Tibial nerve (tissue), 4 donors: Measurements from ENCODE around the gene ANKRD39. TPM values are rescaled to one million over a fixed set of nuclear protein-coding genes. Genes with fewer than 3 reads are reported as not detected.
A peak's percentile ranks its signal among the peaks of the same experiment; 100 is the strongest.

Source experiments
- DNase-seq, 2 donors: peaks; one replicate each; pipeline ENCODE4 v3.0.0-alpha.2; 2019; ENCODE audit warnings: low spot score in 2 of 2
- H3K27ac ChIP-seq, 4 donors: fragments of 200-600 bp; sonication (generic) in 3 of 4; one replicate each; pipeline ENCODE4 v1.5.1; 2017 to 2019; ENCODE audit warnings: mild to moderate bottlenecking in 1 of 4
- H3K27me3 ChIP-seq, 2 donors: fragments of 200-600 bp; sonication (generic) in 1 of 2; one replicate each; pipeline versions ENCODE4 v1.5.1 to v1.6.0; 2017 to 2019
- H3K36me3 ChIP-seq, 3 donors: fragments of 200-600 bp; sonication (generic); one replicate each; pipeline ENCODE4 v1.5.1; 2018 to 2019
- H3K4me1 ChIP-seq, 4 donors: fragments of 200-600 bp; sonication (generic) in 3 of 4; one replicate each; pipeline ENCODE4 v1.5.1; 2017 to 2019
- H3K4me3 ChIP-seq, 4 donors: fragments of 200-600 bp; sonication (generic) in 3 of 4; one replicate each; pipeline ENCODE4 v1.5.1; 2017 to 2019; ENCODE audit warnings: mild to moderate bottlenecking in 1 of 4, moderate library complexity in 1 of 4
- H3K9me3 ChIP-seq, 4 donors: fragments of 200-600 bp; sonication (generic) in 3 of 4; one replicate each; pipeline ENCODE4 v1.5.1; 2017 to 2019
- EP300 ChIP-seq, 2 donors: sonication (generic); formaldehyde crosslinking; IDR thresholded peaks; one replicate each; pipeline ENCODE4 v1.6.1; 2017; ENCODE audit warnings: antibody characterized with exemption in 2 of 2, mild to moderate bottlenecking in 1 of 2
- POLR2A ChIP-seq, 2 donors: fragments of 450-650 bp; IDR thresholded peaks; one replicate each; pipeline ENCODE4 v1.6.1; 2017; ENCODE audit warnings: antibody characterized with exemption in 2 of 2, mild to moderate bottlenecking in 2 of 2, moderate library complexity in 2 of 2
- WGBS, 2 donors: methylation state at CpG; one replicate each; pipeline ENCODE4 v1.1.5; 2018; 5-methylcytosine and 5-hydroxymethylcytosine counted together
- total RNA-seq, 4 donors: library from RNA; depleted of rRNA; stranded (reverse); fragments of >200 nt; gene quantifications; one replicate each; pipeline ENCODE4 v1.1.0, GENCODE V29; 2016
- TF ChIP-seq, protein P1 (sequence below), 5 experiments: fragments of 200-600 bp in 3 of 5; fragments of 450-650 bp in 2 of 5; sonication (generic) in 3 of 5; IDR thresholded peaks; one replicate each; pipeline ENCODE4 v1.5.1; 2016 to 2019; ENCODE audit warnings: antibody characterized with exemption in 5 of 5, mild to moderate bottlenecking in 3 of 5, moderate library complexity in 2 of 5

ANKRD39 gene
- total RNA-seq, 4 donors from 2014 or later, result 13.8 to 23.7 (median 19.5) TPM

DNA sequence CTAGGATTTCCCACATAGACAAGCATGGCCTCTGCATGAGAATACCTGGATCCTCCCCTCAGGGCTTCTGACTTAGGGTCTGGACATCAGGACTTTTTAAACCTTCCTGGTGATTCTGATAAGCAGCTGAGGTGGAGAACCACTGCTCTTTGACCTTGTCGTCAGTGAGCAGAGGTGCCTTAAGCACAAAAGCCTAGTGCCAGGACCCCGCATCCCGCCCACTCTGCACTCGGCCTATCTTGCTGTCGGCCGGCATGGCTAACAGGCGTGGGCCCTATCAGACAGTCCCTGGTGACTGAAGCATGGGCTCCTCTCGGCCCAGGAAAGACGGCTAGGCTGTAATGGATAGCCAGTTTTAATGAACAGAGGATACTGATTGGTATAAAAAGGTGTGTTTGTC lies 20.2 kb downstream of the ANKRD39 start:
- Histone ChIP-seq H3K27ac (no peak overlapping the region), H3K9me3 (no peaks in the 10 kb centered on the region), H3K27me3 (no peaks in the 10 kb centered on the region), H3K4me3 (no peak overlapping the region), H3K4me1 (peaks cover 0 to 24% (median 12%) of the 10 kb centered on the region in 4 donors), H3K36me3 (peaks cover 0 to 91% (median 0%) of the 10 kb centered on the region in 3 donors)
- DNase-seq, result no peak
- TF ChIP-seq, protein P1, sequence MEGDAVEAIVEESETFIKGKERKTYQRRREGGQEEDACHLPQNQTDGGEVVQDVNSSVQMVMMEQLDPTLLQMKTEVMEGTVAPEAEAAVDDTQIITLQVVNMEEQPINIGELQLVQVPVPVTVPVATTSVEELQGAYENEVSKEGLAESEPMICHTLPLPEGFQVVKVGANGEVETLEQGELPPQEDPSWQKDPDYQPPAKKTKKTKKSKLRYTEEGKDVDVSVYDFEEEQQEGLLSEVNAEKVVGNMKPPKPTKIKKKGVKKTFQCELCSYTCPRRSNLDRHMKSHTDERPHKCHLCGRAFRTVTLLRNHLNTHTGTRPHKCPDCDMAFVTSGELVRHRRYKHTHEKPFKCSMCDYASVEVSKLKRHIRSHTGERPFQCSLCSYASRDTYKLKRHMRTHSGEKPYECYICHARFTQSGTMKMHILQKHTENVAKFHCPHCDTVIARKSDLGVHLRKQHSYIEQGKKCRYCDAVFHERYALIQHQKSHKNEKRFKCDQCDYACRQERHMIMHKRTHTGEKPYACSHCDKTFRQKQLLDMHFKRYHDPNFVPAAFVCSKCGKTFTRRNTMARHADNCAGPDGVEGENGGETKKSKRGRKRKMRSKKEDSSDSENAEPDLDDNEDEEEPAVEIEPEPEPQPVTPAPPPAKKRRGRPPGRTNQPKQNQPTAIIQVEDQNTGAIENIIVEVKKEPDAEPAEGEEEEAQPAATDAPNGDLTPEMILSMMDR (IDR thresholded peaks at IDR 0.05), result no peak
- no peak for TF ChIP-seq EP300 (IDR thresholded peaks at IDR 0.05)
- no peak for TF ChIP-seq POLR2A (IDR thresholded peaks at IDR 0.05)
- 79 to 92% methylated on average over 9 of the region's 9 CpGs for WGBS, 2 donors

DNA sequence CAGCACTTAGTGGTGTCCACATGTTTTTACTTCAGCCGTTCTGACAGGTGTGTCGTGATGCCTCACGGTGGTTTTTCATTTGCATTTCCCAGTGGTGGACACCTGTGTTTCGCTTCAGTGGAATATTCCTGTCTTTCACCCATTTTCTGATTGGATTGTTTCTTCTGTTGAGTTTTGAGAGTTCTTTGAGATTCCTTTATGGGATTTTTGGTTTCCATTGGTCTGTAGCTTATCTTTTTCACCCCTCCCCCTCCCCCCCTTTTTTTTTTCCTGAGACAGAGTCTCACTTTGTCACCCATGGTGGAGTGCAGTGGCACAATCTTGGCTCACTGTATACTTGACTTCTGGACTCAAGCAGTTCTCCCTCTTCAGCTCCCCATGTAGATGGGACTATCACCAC lies 22.0 kb downstream of the ANKRD39 start:
- no peak overlapping the region for H3K27ac ChIP-seq
- no peaks in the 10 kb centered on the region for H3K9me3 ChIP-seq
- no peaks in the 10 kb centered on the region for H3K27me3 ChIP-seq
- DNase-seq, result no peak
- no peak overlapping the region for H3K4me3 ChIP-seq
- TF ChIP-seq POLR2A (IDR thresholded peaks at IDR 0.05), result no peak
- TF ChIP-seq EP300 (IDR thresholded peaks at IDR 0.05), result no peak
- TF ChIP-seq, protein P1 (IDR thresholded peaks at IDR 0.05), result no peak
- WGBS, 2 donors, result 92 to 95% methylated on average over 4 of the region's 4 CpGs
- H3K4me1 ChIP-seq, result peaks cover 0 to 33% (median 12%) of the 10 kb centered on the region in 4 donors
- peaks cover 0 to 98% (median 0%) of the 10 kb centered on the region in 3 donors for H3K36me3 ChIP-seq

DNA sequence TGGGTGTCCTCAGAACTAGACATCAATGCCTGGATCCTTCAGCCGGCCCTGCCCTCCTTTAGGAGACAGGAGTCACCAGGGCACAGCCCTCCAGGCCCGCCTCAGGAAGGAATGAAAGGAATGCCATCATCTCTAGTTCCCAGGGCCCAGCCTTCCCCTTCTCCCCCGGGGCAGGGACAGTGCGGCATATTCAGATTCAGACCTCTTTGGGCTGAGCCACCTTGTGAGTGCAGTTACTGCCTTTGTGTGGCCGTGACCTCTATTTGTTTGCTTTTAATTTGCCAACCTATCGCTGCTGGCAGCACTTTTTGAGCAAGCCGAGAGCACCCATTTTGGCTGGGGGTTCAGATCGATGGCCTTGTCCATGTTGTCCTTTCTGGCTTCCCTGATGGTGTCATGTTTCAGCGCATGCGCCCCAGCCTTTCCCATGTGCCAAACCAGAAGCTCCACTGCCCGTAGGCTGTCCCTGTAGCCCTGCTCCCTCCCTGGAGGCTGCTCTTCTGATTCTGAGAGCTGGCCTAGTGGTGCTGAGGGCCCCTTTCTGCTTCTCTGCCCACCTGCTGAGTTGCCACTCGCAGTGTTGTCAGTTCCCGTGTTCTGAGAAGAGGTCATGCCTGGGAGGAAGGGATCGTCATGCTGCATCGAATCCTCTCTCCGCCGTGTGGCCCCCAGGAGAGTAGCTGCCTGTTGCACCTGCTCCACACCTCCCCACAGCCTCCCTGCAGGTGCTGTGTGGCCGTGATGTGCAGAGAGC lies 24.9 kb downstream of the ANKRD39 start:
- Histone ChIP-seq H3K36me3 (peaks cover 6 to 98% (median 7%) of the 10 kb centered on the region in 3 donors), H3K4me1 (peaks cover 0 to 20% (median 9%) of the 10 kb centered on the region in 4 donors)

DNA sequence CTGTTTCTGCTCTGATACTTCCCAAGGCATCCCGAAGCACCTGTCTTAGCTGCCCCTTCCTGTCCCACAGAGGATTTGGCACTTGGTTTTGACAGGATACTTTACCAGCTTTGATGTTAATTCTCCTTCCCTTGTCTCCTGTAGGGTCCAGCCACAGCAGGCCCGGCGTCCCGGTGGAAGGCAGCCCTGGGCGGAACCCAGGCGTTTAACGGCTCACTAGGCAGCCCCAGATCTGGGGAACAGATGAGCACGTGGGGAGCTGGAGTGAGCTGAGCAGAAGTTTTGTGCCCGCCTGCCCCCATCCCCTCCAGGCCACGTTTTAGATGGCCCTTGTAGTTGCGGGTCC lies 25.4 kb downstream of the ANKRD39 start:
- DNase-seq, result no peak
- H3K9me3 ChIP-seq, result no peaks in the 10 kb centered on the region
- peaks cover 0 to 20% (median 9%) of the 10 kb centered on the region in 4 donors for H3K4me1 ChIP-seq
- WGBS, 2 donors, result 50 to 55% methylated on average over 9 to 11 of the region's 11 CpGs
- H3K27me3 ChIP-seq, result no peaks in the 10 kb centered on the region
- no peak overlapping the region for H3K4me3 ChIP-seq
- peak overlapping the region in 2 of 4 donors; percentile 5 to 50 for H3K27ac ChIP-seq
- peaks cover 7 to 98% (median 12%) of the 10 kb centered on the region in 3 donors for H3K36me3 ChIP-seq
- TF ChIP-seq, protein P1 (IDR thresholded peaks at IDR 0.05), result no peak
- TF ChIP-seq POLR2A (IDR thresholded peaks at IDR 0.05) (no peak), EP300 (IDR thresholded peaks at IDR 0.05) (no peak)

More for the DNA sequence above, 24.9 kb downstream of the ANKRD39 start:
- Histone ChIP-seq H3K27me3 (no peaks in the 10 kb centered on the region), H3K27ac (peak overlapping the region in 3 of 4 donors; percentile 5 to 50 (median 34)), H3K9me3 (no peaks in the 10 kb centered on the region), H3K4me3 (no peak overlapping the region)
- peak in 1 of 2 donors; percentile 28 for DNase-seq
- TF ChIP-seq, protein P1 (IDR thresholded peaks at IDR 0.05), result no peak
- no peak for TF ChIP-seq EP300 (IDR thresholded peaks at IDR 0.05)
- no peak for TF ChIP-seq POLR2A (IDR thresholded peaks at IDR 0.05)
- WGBS, 2 donors, result 44 to 46% methylated on average over 18 of the region's 18 CpGs

DNA sequence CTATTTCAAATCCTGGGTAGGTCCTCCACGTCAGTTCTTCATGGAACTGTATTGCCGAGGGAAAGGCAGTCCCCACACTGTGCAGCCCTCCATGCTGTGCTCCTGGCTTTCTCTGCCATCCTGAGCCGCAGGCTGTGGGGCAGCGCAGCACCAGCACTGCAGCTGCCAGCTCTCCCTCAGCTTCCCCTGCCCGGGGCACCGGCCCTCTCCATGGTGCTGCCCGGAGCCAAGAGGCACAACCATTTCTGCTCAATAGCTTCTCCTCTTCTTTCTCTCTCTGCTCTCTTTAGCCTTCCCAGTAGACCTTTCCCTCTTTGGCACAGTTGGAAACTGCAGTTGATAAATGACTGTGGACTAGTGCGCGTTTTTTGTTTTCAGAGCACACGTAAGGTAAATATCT lies 26.1 kb downstream of the ANKRD39 start:
- no peak for DNase-seq
- Histone ChIP-seq H3K9me3 (no peaks in the 10 kb centered on the region), H3K4me1 (peaks cover 0 to 20% (median 9%) of the 10 kb centered on the region in 4 donors), H3K27me3 (no peaks in the 10 kb centered on the region), H3K36me3 (peaks cover 7 to 98% (median 13%) of the 10 kb centered on the region in 3 donors), H3K4me3 (no peak overlapping the region), H3K27ac (peak overlapping the region in 2 of 4 donors; percentile 5 to 16)
- TF ChIP-seq, protein P1 (IDR thresholded peaks at IDR 0.05), result no peak
- no peak for TF ChIP-seq EP300 (IDR thresholded peaks at IDR 0.05)
- TF ChIP-seq POLR2A (IDR thresholded peaks at IDR 0.05), result no peak
- 69 to 75% methylated on average over 10 of the region's 10 CpGs for WGBS, 2 donors
